ENCODE results near the gene CCDC116.

Gene CCDC116

DNA sequence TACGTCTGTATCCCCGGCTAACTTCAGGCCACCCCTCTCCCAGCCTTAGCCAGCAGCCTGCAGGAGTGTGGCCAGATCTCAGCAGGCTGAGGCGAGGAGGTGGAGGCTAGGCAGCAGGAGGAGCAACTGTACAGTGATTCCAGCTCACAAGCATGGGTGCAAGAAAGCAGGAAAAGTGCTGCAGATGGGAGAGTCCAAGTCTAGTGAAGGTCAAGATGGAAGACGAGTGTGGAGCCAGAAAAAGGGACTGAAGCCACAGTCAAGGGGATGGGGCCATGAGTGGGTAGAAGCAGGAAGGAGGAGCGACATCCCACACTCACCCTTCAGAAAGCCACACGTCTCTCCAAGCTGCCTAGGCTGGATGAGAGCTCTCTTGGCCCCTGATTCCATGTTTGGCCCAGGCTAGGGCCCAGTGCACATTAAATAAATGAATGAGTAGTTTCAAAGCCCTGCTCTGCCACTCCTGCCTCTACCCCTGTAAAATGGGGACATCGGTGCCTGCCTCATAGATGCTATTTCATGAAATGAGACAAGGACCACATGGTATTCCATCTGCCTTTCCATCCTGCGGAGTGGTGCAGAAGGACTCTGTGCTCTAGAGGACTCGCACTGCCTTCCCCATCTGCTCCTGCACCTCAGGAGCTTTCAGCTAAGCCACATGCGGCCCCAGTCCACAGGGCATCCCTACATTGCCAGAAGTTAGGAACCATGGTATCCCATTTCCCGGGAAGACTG lies 5.7 kb upstream of the CCDC116 start:
- TF ChIP-seq, protein P1, sequence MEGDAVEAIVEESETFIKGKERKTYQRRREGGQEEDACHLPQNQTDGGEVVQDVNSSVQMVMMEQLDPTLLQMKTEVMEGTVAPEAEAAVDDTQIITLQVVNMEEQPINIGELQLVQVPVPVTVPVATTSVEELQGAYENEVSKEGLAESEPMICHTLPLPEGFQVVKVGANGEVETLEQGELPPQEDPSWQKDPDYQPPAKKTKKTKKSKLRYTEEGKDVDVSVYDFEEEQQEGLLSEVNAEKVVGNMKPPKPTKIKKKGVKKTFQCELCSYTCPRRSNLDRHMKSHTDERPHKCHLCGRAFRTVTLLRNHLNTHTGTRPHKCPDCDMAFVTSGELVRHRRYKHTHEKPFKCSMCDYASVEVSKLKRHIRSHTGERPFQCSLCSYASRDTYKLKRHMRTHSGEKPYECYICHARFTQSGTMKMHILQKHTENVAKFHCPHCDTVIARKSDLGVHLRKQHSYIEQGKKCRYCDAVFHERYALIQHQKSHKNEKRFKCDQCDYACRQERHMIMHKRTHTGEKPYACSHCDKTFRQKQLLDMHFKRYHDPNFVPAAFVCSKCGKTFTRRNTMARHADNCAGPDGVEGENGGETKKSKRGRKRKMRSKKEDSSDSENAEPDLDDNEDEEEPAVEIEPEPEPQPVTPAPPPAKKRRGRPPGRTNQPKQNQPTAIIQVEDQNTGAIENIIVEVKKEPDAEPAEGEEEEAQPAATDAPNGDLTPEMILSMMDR (IDR thresholded peaks at IDR 0.05): no peak
- no peaks in the 10 kb centered on the region for H3K9me3 ChIP-seq (ENCODE audit: control insufficient read depth, low read length)
- no peak overlapping the region for H2AFZ ChIP-seq
- H3K4me3 ChIP-seq (ENCODE audit: low read depth, low read length): no peak overlapping the region
- no peaks in the 10 kb centered on the region for H3K79me2 ChIP-seq
- H3K9ac ChIP-seq: no peak overlapping the region
- H3K27me3 ChIP-seq (ENCODE audit: control insufficient read depth, insufficient read depth, low read length): no peaks in the 10 kb centered on the region
- H3K27ac ChIP-seq: no peak overlapping the region
- no peak overlapping the region for H3K4me2 ChIP-seq (ENCODE audit: low read length)
- H3K36me3 ChIP-seq (ENCODE audit: control insufficient read depth, insufficient read depth, low read length): no peaks in the 10 kb centered on the region
- peaks cover 14% of the 10 kb centered on the region for H3K4me1 ChIP-seq

DNA sequence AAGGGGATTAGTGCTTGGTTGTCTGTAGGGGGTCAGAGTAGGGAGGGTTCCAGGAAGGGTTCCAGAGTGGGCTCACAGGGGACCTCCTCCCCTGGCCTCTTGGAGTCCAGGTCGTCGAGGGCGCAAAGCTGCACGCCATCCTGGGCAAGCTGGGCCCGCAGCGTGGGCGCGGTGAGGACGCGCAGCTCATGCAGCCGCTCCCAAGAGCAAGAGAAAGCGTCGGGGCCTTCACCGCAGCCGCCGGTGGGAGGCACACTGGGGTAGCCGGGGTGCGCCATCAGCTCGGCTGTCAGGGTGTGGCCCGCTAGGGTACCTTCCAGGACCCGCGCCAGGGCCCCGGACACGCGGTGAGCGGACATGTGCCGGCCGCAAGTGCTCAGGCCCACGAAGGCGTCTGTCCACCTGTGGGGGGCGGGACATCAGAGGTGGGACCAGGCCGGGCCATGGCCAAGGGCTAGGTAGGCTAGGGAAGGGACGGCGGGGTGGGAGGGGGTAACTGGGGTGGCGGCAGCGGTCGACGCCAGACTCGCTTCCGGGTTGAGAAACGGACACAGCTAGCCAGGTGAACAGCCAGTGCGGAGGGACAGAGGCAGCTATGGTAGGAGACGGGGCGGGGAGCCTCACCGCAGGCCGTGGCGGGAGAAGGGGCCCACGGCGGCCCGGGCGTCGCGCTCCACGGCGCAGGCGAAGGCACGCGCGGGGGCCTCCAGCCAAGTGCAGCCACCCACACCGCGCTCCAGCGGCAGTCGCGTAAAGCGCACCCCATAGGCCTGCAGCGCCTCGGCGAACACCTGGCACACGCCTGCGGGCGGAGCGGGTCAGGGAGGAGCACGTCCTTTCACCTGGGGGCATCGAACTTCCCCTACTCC lies 3.9 kb upstream of the CCDC116 start:
- Histone ChIP-seq H3K36me3 (ENCODE audit: control insufficient read depth, insufficient read depth, low read length) (no peaks in the 10 kb centered on the region), H3K9ac (no peak overlapping the region), H3K27me3 (ENCODE audit: control insufficient read depth, insufficient read depth, low read length) (no peaks in the 10 kb centered on the region), H2AFZ (peak overlapping the region; percentile 78), H3K4me3 (ENCODE audit: low read depth, low read length) (peak overlapping the region; percentile 96), H3K27ac (no peak overlapping the region), H3K79me2 (no peaks in the 10 kb centered on the region), H3K4me2 (ENCODE audit: low read length) (peak overlapping the region; percentile 97), H3K9me3 (ENCODE audit: control insufficient read depth, low read length) (no peaks in the 10 kb centered on the region), H3K4me1 (peaks cover 7% of the 10 kb centered on the region)
- TF ChIP-seq, protein P1 (IDR thresholded peaks at IDR 0.05): no peak

DNA sequence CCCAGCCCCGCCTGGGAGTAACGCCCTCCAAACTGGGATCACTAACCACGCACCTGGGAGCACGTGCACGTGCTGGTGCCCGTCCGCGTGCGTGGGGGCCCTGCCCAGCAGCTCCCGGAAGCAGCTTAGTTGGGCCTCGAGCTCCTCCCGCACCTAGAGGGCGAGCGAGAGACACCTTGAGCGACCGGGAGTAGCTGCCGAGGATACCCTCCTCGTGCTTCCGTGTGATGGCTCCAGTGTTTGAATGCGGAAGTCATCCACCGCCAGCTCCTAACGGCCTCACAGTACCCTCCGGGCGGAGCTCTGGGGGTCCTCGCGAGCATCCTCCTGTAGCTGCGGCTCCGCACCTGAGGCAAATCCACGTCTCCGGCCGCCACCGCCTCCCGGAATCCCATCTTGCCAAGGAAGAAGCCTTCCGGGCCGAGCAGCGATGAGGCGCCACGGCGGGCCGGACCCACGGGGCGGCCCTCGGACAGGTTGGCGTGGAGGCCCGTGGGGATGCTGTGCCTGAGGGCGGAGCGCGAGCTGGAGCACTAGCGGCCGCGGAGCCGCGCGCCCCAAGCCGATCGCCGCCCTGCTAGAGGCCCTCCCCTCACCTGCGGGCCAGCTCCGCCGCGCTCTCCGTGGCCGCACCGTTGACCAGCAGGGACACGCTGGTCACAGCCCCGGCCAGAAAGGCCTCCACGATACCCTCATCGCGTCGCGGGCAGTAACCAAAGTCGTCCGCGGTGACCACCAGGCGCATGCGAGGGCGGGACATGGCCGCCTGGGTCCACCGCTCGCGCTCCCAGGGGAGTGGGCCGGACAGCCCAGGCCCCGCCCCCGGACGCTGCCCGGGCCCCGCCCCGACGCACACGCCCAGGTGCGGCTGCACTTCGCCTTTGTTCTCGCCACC lies 3.1 kb upstream of the CCDC116 start, which contains the start of gene YDJC:
YDJC (minus strand) TSS at position 768 of the 895 bp plus-strand sequence; CDS start at position 760, 8 bp downstream.
- no peaks in the 10 kb centered on the region for H3K9me3 ChIP-seq (ENCODE audit: control insufficient read depth, low read length)
- TF ChIP-seq, protein P1 (IDR thresholded peaks at IDR 0.05): peak; percentile 30
- H2AFZ ChIP-seq: peak within 1 kb of the TSS; percentile 78
- H3K4me2 ChIP-seq (ENCODE audit: low read length): peak within 1 kb of the TSS; percentile 97
- peak within 1 kb of the TSS; percentile 96 for H3K4me3 ChIP-seq (ENCODE audit: low read depth, low read length)
- no peak within 1 kb of the TSS for H3K9ac ChIP-seq
- H3K4me1 ChIP-seq: peaks cover 4% of the 10 kb centered on the region
- H3K79me2 ChIP-seq: no peaks in the 10 kb centered on the region
- no peaks in the 10 kb centered on the region for H3K36me3 ChIP-seq (ENCODE audit: control insufficient read depth, insufficient read depth, low read length)
- no peaks in the 10 kb centered on the region for H3K27me3 ChIP-seq (ENCODE audit: control insufficient read depth, insufficient read depth, low read length)
- peak within 1 kb of the TSS; percentile 65 for H3K27ac ChIP-seq

DNA sequence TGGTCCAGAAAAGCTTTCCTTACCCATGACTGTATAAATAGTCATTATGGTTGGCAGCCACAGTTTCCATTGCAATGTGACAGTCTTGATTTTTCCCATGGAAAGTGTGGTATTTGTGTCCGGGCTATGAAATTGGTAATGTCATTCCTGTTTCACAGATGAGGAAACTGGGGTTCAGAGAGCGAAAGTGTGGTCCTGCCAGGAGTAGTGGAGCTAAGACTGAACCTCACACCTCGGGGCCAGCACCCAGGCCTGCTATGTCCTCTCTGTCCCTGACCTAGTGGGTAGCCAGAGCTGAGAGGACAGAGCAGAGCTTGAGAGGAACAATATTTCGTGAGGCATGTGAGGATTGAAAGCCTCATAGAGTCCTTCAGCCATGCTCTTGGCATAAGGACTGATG lies 1.5 kb upstream of the CCDC116 start:
- H3K9ac ChIP-seq: no peak overlapping the region
- no peak overlapping the region for H2AFZ ChIP-seq
- H3K27ac ChIP-seq: no peak overlapping the region
- no peaks in the 10 kb centered on the region for H3K79me2 ChIP-seq
- TF ChIP-seq, protein P1 (IDR thresholded peaks at IDR 0.05): no peak
- no peaks in the 10 kb centered on the region for H3K36me3 ChIP-seq (ENCODE audit: control insufficient read depth, insufficient read depth, low read length)
- no peak overlapping the region for H3K4me3 ChIP-seq (ENCODE audit: low read depth, low read length)
- no peaks in the 10 kb centered on the region for H3K9me3 ChIP-seq (ENCODE audit: control insufficient read depth, low read length)
- no peaks in the 10 kb centered on the region for H3K4me1 ChIP-seq
- no peak overlapping the region for H3K4me2 ChIP-seq (ENCODE audit: low read length)
- no peaks in the 10 kb centered on the region for H3K27me3 ChIP-seq (ENCODE audit: control insufficient read depth, insufficient read depth, low read length)

All from parathyroid adenoma (tissue), 2 donors.